NT2/D1 (cell line): ENCODE data around the gene AURKB.

Source experiments
- SUZ12 ChIP-seq: IDR thresholded peaks from 2 replicates; pipeline ENCODE4 v1.6.1; 2011; ENCODE audit not compliant: insufficient read length, insufficient read depth; ENCODE audit errors: extremely low read depth
- YY1 ChIP-seq: IDR thresholded peaks from 2 replicates; pipeline ENCODE4 v1.6.1; 2011; ENCODE audit not compliant: insufficient read length, insufficient read depth

DNA sequence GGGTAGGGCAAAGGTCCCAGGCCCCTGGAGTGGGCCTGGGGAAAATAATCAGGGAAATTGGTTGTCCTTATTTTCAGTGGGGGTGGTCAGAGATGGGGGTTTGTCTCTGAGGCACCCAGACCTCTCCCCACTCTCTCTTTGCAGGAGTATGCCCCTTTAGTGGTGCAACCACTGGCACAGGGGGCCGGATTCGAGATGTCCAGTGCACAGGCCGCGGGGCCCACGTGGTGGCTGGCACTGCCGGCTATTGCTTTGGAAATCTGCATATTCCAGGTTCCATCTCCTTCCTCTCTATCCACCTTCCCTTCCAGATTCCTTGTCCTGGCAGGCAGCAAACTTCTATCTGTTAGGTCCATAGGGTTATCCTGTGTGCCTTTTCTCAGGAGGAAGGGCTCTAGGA, 46.3 kb upstream of the AURKB start:
- TF ChIP-seq SUZ12: no peak
- TF ChIP-seq YY1: no peak
